Superior temporal gyrus (tissue), 1 donor: ENCODE data around the gene GLE1.

Experiments used
- DNase-seq: peaks from one replicate; pipeline ENCODE4 v3.0.0-alpha.2; 2016; ENCODE audit errors: extremely low spot score

GLE1 gene, protein sequence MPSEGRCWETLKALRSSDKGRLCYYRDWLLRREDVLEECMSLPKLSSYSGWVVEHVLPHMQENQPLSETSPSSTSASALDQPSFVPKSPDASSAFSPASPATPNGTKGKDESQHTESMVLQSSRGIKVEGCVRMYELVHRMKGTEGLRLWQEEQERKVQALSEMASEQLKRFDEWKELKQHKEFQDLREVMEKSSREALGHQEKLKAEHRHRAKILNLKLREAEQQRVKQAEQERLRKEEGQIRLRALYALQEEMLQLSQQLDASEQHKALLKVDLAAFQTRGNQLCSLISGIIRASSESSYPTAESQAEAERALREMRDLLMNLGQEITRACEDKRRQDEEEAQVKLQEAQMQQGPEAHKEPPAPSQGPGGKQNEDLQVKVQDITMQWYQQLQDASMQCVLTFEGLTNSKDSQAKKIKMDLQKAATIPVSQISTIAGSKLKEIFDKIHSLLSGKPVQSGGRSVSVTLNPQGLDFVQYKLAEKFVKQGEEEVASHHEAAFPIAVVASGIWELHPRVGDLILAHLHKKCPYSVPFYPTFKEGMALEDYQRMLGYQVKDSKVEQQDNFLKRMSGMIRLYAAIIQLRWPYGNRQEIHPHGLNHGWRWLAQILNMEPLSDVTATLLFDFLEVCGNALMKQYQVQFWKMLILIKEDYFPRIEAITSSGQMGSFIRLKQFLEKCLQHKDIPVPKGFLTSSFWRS

GRCh38 chr9:128504485-128505413 lies at the start of gene GLE1:
TSS of gene GLE1 (plus strand) at chr9:128504719. CDS start at chr9:128504806, 87 bp downstream.
- peak; percentile 94 for DNase-seq

GRCh38 chr9:128454991-128455390 lies 49.5 kb upstream of the GLE1 start:
- no peak for DNase-seq

- peak; percentile 97 for DNase-seq
Observed at GRCh38 chr9:128455849-128456612, 48.5 kb upstream of the GLE1 start, which contains the start of gene ODF2. TSS of gene ODF2 (plus strand) at chr9:128456006. CDS start at chr9:128456092, 86 bp downstream.

DNA sequence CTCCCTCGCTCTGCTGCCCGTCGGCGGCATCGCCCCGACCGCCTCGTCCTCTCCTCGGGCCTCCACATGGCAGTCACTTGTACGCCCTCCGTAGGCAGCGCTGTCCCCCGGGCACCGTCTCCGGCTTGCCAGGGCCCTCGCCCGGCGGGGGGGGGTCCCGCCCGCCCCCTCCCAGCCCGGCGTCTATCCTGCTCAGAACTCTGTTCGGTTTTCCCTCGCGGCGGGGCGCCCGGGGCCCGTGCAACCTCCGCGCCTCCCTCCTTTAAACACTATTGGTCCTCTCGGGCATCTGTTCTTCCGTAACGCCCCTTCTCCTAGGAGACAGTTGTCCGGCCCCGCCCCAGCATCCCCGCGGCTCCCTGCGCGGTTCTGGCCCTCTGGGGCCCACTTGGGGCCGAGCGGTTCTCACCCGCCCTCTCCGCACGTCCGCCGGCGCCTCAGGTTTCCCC lies 47.9 kb upstream of the GLE1 start:
- peak; percentile 73 for DNase-seq

- DNase-seq: no peak
Observed at GRCh38 chr9:128457207-128457606, 47.3 kb upstream of the GLE1 start.

GRCh38 chr9:128459011-128459410 lies 45.5 kb upstream of the GLE1 start:
- no peak for DNase-seq

DNA sequence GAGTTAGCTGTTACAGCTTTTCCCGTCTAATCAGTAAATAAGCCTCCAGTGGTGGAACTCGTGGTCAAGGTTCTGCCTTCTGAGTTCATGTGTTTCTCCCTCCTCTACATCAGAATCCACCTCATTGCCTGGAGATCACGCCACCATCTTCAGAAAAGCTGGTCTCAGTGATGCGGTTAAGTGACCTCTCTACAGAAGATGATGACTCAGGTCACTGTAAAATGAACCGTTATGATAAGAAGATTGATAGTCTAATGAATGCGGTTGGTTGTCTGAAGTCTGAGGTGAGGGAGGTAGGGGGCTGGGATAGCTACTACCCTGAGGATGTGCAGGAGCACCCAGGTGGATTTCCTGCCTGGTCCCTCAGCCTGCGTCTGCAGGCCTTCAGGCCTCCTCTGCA lies 35.4 kb upstream of the GLE1 start:
- DNase-seq: no peak

GRCh38 chr9:128470560-128470959 lies 34.0 kb upstream of the GLE1 start:
- DNase-seq: no peak

GRCh38 chr9:128473104-128473503 lies 31.4 kb upstream of the GLE1 start:
- no peak for DNase-seq

DNA sequence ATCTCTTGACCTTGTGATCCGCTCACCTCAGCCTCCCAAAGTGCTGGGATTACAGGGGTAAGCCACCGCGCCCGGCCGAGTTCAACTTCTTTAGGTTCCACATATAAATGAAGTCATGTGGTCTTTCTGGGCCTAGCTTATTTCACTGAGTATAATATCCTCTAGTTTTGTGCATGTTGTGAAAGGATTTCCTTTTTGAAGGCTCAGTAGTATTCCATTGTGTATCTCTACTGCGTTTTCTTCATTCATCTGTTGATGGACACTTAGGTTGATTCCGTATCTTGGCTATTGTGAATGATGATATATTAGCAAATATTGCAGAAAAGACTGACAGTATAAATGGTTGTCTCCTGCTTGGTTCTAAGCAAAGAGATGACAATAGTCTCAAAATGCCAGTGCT lies 28.7 kb upstream of the GLE1 start:
- no peak for DNase-seq

DNA sequence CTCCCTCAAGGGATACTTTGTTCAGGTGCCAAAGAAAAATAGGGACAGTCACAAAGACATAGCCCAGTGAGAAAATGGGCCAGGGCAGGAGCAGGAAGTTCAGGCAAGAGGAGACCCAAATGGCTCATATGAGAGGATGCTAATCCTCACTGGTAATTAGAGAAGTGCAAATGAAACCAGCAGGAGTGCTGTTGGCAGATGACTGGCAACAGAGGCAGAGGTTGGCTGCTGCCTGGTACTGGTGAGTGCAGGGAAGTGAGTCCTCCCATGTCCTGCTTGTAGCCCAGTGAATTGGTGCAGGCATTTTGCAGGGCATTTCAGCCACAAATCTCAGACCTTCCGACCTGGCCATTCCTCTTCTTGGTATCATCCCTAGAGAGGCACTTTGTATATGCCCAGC lies 25.3 kb upstream of the GLE1 start:
- no peak for DNase-seq

DNA sequence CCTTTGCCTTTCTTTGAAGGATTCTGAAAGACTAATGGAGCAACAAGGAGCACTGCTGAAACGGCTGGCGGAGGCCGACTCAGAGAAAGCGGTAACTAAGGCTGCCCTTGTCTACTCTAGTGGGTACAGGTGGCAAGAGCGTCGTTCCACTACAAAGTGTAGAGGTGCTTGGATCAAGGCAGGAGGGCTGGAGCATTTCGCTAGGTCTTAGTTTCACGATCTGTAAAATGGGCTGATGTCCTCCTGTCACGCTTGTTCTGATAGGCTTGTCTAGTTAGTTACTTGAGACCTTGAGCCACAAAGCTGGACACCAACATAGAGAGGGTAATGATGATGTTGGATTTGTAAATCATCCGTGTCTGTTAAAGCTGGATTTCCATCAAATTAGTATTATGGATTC lies 23.0 kb upstream of the GLE1 start:
- DNase-seq: no peak

- no peak for DNase-seq
Observed at GRCh38 chr9:128482186-128482585, 22.3 kb upstream of the GLE1 start.

DNA sequence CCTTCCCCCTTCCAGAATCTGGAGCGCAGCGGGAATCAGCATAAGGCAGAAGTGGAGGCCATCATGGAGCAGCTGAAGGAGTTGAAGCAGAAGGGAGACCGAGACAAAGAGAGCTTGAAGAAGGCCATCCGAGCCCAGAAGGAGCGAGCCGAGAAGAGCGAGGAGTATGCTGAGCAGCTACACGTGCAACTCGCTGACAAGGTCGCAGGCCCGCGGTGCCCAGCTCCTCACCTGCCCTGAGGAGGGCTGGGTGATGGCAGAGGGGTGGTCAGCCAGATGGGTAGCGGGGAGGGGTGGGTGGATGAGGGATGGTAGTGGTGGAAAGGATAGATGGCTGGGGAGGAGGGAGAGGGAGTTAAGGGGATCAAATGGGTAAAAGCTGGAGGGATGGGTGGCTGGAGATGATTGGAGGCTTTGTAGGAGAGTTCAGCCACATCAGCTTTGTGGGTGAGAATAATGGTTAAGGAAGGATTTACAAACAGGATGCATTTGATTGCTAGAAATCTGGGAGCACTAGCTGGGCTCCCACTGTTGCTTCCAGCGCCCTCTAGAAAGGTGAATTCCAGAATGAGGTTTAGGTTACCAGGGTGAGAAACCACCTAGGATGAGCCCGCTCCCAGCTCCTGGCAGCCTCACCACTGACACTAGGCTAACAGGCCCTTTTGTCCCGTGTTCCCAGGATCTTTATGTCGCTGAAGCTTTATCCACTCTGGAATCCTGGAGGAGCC lies 19.7 kb upstream of the GLE1 start:
- DNase-seq: no peak

- DNase-seq: no peak
Observed at GRCh38 chr9:128485414-128485855, 19.1 kb upstream of the GLE1 start.

GRCh38 chr9:128486201-128486600 lies 18.3 kb upstream of the GLE1 start:
- no peak for DNase-seq

DNA sequence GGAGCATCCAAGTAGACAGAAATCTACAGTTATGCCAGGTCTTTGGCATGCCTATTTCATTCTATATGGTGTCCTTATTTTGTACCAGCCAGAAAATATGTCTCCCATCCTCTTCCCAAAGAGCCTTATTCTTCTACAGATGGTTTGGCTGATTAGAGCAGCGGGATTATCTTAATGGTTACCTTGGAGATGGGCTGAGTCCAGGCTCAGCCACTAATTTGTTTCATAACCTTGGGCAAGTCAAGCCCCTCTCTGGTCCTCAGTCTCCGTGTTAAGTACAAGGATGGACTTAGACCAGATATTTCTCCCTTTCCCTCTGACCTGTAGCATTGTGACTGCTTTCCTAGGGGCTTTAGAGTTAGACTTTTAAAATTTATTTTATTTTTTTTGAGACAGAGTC lies 11.1 kb upstream of the GLE1 start:
- no peak for DNase-seq

- no peak for DNase-seq
Observed at GRCh38 chr9:128494108-128494745, 10.3 kb upstream of the GLE1 start.

DNA sequence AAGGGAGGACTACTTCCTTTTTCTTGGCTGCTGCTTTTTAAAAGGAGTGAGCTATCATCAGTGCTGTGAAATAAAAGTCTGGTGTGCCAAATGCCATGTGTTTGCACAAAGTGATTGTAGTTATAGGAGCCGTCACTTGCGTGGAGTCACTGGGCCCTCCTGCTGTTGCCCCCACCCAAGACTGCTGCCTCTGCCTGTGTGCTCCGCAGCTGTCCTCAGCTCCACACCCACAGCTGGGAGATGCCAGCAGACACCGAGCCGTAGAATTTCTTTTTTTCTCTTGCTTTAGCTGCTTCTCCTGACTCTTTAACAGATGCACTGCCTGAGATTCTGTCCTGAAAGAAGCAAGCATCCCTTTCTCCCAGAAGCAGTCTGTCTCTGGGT lies 9.8 kb upstream of the GLE1 start:
- DNase-seq: no peak

GRCh38 chr9:128495296-128495695 lies 9.2 kb upstream of the GLE1 start:
- DNase-seq: no peak
